Superior temporal gyrus (tissue), 1 donor: ENCODE data around the gene TMEM200C.
"Not testable (repeated sequence)": the region's sequence is repeated elsewhere in the genome, so short reads cannot be mapped to it uniquely, and the experiment has no call there.

Source experiments
- DNase-seq: peaks from one replicate; pipeline ENCODE4 v3.0.0-alpha.2; 2016; ENCODE audit errors: extremely low spot score

TMEM200C gene

GRCh38 chr18:5892823-5893431 lies 2.4 kb downstream of the TMEM200C start:
- no peak for DNase-seq

- DNase-seq, result no peak
These were observed 3.5 kb downstream of the TMEM200C start for GRCh38 chr18:5891854-5892215.

GRCh38 chr18:5891184-5891853 lies 4.0 kb downstream of the TMEM200C start:
- no peak for DNase-seq

GRCh38 chr18:5890331-5891183 lies 4.8 kb downstream of the TMEM200C start:
- no peak for DNase-seq

- DNase-seq, result no peak
These were observed 10.0 kb downstream of the TMEM200C start for GRCh38 chr18:5885361-5885760.

DNA sequence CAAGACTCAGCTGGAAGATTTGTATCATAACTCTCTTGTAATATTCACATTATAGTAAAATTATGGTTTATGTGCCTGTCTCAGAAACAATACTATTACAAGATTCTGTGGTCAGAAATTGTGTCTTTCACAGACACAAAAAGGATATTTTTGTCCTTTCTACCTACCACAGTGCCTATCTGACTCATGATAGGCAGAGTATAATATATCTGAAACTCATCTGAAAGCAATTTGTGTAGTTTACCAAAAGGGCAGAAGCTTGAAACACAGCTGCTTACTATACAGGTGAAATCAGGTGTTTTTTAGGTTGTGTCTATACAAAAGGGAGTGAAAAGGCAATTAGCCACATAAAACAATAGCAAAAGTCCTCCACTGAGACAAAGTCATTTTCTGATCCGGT lies 10.9 kb downstream of the TMEM200C start:
- DNase-seq, result no peak

DNA sequence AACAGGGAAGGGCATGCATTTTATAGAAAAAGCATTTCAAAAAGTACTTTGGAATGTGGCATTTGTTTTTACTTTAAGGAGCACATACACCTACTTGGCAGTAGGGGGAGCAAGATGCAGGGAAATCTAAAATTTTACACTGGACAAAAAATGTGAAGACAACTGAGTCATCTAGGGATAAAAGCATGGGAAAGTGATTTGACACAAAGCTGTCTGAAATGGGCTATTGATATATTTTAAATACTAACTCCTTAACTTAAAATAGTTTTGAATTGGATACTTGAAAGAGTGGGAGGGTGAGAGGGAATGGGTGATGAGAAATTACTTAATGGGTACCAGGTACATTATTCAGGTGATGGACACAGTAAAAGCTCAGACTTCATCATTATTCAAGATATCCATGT lies 15.8 kb downstream of the TMEM200C start:
- DNase-seq, result peak; percentile 77

DNA sequence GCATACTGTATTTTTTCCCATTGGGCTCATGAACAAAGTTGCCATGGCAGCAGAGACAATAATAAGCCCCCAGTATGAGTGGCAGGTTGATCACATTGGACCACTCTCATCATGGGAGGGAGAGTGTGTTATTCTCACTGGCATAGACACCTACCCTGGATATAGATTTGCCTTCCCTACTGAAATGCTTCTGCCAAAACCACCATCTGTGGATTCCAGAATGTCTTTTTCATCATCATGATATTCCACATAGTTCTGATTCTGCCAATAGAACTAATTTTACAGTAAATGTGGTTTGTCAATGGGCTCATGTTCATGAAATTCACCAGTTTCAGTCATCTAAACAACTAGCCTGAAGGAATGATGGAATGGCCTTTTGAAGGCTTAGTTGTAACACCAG lies 18.4 kb downstream of the TMEM200C start:
- DNase-seq, result no peak

DNA sequence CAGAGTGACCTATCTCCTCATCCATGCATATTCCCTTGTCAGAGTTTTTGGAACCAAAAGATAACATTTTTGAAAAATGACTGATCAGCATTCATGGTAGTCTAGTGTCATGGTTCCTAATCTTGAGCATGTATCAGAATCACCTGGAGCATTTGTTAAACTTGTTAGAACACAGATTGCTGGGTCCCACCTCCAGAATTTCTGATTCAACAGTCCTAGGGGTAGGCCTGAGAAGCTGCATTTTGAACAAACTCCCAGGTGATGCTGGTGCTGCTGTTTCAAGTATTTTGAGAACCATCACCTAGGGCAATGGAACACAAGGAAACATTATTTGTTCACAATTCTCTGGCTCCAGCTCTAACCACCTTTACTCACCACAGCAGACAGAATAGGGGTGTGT lies 21.0 kb downstream of the TMEM200C start:
- no peak for DNase-seq

- no peak for DNase-seq
These were observed 22.4 kb downstream of the TMEM200C start for GRCh38 chr18:5872886-5873285.

DNA sequence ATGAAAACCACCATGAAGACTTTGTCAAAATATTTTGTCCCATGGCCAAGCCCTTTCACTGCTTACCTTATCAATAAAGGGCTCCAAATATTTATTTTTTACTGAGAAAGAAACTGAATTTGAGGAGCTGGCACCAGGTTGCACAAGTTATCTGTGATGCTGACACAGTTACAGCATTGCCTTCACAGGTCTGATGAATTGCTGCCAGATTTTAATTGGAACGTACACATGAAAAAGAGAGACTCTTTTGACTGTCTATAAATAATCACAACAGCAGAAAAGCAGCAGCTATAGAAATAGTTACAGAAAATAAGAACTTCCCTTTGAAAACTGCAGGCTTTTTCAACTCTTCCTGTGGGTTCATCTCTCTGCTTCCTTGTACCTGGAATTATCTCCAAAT lies 23.9 kb downstream of the TMEM200C start:
- DNase-seq, result no peak

DNA sequence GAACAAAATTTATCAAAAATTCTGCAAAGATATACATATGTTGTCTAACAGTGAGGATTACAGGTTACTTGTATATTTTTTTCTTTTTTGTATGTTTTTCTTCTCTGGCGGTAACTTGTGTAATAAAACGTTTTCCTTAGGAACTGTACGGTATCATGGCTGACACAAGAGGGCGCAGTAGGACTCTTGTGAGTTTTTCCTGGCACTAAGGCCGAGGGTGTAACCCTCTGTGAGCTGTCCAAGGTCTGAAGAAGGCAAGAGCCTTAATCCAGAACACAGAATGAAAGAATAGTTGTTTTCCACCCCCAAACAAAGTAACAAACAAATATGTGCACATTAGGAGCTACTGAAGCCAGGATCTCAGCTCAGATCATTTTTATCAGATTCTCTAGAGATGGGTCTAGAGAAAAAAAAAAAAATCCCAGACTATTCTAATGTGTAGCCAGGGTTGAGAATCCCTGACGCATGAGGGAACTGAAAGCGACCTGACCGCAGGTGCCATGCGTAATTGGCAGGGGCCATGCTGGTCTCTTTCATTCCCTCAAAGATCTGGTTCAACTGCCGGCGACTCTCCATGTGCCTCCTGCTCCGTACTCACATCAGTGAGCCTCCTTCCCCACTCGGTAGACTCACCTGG lies 27.0 kb downstream of the TMEM200C start:
- DNase-seq, result peak; percentile 93

- DNase-seq, result no peak
These were observed 29.8 kb downstream of the TMEM200C start for GRCh38 chr18:5865521-5865920.

DNA sequence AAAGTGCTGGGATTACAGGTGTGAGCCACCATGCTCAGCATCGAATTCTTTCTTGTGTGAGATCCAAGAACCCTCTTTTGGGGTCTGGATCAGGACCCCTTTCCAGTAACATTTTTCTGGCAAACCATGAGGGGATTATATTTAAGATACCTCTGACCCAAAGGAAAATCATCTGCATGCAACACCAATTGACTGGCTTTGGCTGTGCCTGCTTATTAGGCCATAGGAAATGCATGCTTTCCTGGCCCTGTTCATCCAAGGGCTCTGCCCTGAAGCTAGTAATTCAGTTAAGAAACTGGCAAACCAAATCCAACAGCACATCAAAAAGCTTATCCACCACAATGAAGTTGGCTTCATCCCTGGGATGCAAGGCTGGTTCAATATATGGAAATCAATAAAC lies 33.2 kb downstream of the TMEM200C start:
- not testable (repeated sequence) for DNase-seq

DNA sequence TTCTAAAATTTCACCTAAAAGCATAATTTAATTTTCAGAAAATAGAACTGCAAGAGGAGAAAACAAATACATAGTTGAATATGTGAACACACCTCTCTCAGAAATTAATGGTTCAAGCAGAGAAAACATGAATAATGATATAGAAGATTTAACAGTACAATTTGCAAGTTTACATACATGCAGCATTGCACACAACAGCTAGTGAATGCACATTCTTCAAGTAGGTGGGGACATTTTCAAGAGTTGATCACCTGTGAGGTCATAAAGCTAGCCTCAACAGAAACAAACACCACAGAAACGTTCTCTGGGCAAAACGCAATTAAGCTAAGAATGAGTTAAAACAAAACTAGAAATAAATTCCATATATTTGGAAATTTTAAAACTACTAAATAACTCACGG lies 38.1 kb downstream of the TMEM200C start:
- DNase-seq, result no peak

- no peak for DNase-seq
These were observed 42.1 kb downstream of the TMEM200C start for GRCh38 chr18:5853253-5853652.

- peak; percentile 51 for DNase-seq
These were observed 43.3 kb downstream of the TMEM200C start for GRCh38 chr18:5851998-5852397.

DNA sequence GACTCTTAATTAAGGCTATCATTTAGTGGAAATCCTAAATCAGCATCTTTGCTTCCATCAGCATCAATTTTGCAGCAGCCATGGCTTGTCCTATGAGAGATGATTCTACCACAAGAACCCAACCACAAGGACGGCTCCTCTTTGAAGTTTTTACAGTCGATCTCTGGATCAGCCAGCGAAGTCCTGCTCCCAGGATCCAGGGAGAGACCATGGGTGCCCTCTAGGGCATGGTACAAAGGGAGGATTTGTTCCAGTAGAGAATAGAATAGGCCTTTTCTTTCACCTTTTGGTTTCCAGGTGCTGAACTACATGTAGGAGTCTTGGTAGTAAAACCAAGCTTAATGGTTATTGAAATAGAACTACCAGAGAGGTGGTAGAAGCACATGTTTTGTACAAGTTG lies 52.7 kb downstream of the TMEM200C start:
- no peak for DNase-seq

- no peak for DNase-seq
These were observed 53.8 kb downstream of the TMEM200C start for GRCh38 chr18:5841518-5841917.

DNA sequence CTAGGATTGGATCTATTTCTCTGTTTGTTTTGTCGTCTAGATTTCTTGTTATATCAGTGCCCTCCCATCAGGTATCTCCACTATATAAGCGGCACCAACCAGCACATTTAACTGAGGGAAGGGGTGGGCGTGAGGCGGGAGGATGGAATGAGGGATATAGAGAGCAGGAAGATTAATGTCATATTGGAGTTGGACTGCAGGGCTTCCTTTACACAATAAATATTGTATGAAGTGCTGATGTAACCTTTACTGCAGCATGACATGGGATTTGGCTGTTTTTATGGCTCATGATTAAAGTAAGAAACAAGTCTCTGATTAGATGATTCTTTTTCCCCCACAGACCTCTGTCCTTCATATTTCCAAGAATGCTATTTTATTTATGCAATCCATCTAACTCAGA lies 54.8 kb downstream of the TMEM200C start:
- no peak for DNase-seq

DNA sequence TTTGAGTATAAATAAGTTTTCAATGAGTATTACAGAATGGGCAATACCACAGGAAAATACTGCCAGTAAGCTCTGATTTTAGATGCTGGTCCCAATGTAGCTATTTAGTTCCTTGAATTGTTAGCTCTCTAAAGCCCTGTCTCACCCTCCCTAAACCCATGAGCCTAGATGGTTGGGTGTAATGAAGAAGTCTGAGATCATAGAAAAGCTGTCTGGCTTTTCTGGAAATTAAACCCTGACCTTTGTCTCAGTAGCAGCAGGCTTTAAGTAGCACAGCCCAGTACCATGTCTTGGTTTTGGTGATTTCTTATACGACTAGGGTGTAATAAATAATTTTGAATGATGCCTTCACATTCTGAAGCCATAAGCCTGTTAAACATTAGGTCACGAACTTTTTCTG lies 55.3 kb downstream of the TMEM200C start:
- no peak for DNase-seq

GRCh38 chr18:5839102-5839501 lies 56.2 kb downstream of the TMEM200C start:
- DNase-seq, result no peak
